HT1080 (cell line): ENCODE results near the gene SWAP70. TPM values are rescaled to one million over a fixed set of nuclear protein-coding genes. Genes with fewer than 3 reads are reported as not detected.

ENCODE experiments used
- DNase-seq: peaks from one replicate; pipeline ENCODE4 v3.0.0-alpha.2; 2015; ENCODE audit warnings: low read depth
- total RNA-seq: library from RNA; depleted of rRNA; stranded (reverse); fragments of >200 nt; shearing (Covaris generic); gene quantifications from 2 replicates; pipeline ENCODE4 v1.2.3, GENCODE V29; 2014

Gene SWAP70
- total RNA-seq, 1 experiment from 2014 or later = 20.4 TPM

- DNase-seq = peak; percentile 79
Observed at GRCh38 chr11:9748361-9748970, 84.6 kb downstream of the SWAP70 start.

DNA sequence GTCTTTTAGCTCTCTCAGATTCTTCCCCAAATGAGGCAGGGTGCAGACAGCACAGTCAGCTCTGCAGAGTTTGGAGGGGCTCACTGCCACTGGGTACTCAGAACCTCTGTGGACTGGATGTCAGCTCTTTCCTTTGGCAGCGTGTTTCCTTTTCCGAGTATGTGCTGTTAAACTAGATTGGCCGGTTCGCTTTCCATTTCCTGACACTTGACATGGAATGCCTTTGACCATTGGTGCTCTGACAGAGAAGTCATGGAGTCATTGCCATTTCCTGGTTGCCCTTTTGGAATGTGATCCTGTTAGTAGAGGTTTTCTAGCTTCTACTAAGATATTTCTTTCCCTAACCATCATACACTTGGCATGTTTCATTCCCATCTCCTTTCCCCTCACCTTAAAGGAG lies 86.7 kb downstream of the SWAP70 start:
- DNase-seq = no peak

DNA sequence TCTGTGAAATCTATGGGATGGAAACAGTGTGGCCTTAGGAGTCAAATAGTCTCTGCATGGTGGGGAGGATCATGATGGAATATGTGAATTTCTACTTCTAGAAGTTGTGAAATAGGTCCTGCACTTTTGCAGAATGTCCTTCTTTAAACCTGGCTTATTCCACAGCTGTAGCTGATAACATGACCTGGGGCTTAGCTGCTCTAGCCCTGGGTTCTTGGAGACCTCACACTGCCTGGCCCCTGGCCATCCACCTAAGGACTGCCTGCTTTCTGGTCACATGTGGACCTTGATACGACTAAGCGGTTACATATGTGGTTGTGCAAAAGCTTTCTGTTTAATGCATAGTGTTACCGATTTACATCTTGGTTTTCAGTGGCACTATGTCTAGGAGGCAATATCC lies 88.2 kb downstream of the SWAP70 start:
- peak; percentile 28 for DNase-seq

DNA sequence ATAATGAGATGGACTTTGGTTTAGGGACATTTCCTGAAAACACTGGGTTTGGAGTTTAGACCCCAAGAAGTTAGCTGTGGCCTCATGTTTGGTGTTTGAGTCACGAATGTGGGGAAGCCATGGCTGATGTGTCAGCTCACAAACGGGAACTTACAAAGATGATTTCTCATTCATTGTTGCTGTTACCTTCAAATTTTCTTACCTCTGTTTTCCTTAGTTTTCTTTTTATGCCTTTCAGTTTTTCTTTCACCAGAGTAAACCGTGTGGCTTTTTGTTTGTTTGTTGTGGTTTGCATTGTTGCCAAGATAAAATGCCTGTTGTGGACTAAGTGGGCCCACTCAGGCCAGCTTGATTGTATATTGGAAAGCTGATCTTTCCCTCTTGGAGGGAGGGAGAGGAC lies 89.1 kb downstream of the SWAP70 start:
- DNase-seq = peak; percentile 84

DNA sequence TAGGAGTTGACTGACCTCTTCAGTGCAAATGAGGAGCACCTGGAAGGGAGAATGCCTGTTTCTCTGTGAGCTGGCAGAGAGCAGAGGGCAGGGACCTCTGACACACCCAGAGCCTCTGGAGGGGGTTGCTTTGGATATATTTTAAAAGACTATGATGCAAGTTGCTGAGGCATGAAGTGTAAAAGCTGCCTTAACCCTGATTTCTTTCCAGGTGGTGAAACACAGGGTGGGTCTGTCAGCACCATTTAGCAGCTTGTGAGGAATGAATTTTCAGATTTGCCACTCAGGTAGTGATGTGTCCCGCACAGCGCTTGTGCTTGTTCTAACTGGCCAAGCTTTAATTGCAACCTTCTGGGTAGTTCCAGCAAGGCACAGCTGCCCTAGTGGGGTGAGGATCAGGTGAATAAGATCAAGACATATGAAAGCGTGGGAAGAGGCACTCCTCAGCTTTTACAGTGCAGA lies 90.2 kb downstream of the SWAP70 start:
- no peak for DNase-seq

DNA sequence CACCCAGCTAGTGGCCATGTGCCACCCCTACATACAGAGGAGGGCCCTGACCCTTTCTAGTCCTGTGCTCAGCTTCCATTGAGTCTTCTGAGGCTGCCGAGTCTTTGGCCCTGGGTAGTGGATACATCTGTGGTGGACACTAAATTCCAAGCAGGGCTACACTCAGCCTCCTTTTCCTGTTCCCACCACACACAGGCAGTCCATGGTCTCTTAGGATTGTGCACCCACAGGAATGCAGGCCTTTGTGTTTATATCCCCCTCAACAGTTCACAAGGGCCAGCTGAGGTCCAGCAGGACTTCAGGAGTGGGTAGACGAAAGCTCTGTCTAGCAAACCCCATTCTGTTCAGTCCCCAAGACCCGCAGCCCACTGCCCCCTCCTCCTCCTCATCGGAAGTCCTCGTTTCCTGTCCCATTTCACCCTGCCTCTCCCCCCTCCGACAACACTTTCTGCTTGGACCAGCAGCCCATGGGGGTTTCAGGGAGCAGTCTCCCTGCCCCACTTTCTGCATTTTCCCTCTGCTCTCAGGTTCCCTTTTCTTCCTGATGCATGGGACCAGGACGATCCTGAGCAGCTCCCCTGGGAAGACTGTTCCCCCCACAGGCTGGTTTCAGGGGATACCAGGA lies 91.8 kb downstream of the SWAP70 start:
- peak; percentile 75 for DNase-seq

DNA sequence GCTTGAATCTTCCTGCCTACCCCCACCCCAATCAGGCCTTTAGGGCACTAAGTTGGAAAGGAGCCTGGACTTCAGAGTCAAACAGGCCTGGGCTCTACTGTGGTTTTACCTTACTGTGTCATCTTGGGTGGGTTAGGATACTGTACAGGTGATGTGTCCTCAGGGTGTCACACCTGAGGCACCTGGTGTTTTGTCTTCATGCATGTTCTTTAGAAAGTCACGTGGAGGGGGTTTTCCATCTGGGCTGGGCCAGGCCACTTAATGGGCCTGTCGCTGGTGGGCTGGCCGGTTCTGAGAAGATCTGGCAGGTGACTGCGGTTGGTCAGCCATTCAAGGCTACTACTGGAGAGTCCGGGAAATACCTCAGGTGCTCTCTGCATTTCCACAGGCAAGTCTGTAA lies 92.6 kb downstream of the SWAP70 start:
- no peak for DNase-seq

GRCh38 chr11:9756878-9757277 lies 93.0 kb downstream of the SWAP70 start:
- DNase-seq = no peak

DNA sequence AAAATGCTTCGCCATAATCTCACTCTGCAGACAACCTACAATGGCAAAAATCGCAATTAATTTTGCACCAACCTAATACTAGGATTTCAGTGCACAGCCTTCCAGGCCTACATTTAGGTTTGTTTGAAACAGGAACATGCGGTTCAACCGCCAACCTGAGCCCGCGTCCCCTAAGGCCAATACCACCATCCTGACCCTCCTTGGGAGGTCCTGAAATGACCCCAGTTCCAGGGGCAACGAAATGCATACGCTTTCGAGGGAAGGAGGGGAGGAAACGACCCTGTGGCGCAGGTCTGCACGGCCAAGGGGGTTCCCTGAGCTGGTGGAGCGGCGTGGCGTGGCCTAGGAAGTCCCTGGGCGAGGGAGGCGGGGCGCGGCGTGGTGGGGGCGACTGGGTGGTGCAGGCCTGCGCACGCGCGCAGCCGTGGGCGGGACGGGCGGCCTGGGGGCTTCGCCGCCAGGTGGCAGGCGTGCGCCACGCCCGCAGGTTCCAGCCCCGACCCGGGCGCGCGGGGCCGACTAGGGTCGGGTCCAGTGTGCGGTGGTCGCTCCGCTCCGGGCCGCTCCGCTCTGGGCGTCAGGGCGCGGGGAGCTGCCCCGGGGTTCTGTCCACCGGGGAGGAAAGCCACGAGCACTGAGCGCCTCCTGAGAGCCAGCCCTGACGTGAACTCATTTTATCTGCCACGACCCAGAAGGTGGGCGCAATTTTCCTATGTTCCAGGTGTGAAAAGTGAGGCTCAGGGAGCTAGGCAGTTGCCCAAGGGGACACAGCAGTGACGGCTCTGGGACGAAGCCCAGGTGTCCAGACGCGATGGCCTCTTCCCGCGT lies 94.1 kb downstream of the SWAP70 start:
- DNase-seq = peak; percentile 75

DNA sequence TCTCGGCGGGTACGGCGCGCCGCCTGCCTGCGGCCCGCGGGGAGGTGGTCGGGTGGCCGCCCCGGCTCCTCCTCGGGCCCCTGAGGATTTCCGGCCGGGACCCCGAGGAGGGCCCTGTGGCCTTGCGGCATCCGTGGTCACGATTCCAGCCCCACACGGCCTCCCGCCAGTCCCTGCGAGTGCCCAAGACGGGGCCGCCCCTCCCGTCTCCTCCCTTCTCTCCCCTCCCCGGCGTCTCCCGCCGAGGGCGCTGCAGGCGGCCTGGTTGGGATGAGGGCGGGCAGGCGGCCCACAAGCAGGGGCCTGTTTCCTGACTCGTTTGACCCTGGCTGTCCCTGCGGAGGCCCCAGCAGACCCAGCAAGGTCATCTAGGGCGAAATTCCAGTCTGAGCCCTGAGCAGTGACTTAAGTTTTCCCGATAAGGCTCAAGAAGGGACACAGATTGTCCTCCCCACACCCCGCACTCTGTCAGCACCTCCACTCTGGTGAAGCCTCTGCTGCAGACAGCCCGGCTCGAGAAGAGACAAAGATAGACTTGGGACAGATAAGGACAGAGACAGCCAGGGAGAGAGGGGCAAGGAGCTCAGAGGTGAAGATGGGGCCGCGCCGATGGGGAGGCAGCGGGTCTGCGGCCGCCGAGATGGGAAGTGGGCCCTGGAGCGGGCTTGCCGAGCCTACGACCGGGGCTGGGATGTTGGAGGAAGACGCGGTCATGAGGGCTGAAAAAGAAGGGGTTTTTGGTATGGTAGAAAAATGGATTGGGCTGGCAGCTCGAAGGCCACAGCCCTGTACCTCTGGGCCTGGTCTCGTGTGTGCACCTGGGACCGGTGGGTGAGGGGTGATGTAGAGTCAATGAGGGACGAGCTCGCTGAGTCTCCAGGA lies 95.0 kb downstream of the SWAP70 start:
- DNase-seq = peak; percentile 84

DNA sequence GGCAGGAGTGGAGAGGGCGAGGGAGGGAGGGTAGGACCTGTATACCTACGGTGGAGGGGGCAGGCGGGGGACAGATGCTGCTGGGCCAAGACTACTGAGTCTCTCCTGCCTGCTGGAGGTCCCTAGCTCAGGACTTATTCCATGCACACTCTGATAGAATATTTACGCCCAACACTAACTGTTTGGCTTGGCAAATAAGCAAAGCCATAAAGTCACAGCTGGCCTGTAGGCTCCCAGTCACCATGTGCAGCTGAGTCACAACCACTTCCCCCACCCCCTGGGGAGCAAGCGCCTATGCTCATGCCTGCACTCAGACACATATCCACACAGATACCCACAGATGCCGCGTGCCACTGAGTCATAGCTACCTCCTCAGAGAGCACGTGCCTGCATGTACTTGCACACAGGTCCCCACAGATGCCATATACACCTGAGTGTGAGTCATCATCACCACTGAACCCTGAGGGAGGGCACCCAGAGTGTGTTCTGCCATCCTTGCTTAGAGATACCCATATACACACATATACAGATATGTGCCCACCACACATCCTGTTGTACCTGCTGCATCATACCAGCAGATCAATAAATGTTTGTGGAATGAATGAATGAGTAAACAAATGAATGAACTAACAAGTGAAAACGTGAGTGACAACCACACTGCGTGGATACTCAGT lies 95.8 kb downstream of the SWAP70 start:
- peak; percentile 100 for DNase-seq

DNA sequence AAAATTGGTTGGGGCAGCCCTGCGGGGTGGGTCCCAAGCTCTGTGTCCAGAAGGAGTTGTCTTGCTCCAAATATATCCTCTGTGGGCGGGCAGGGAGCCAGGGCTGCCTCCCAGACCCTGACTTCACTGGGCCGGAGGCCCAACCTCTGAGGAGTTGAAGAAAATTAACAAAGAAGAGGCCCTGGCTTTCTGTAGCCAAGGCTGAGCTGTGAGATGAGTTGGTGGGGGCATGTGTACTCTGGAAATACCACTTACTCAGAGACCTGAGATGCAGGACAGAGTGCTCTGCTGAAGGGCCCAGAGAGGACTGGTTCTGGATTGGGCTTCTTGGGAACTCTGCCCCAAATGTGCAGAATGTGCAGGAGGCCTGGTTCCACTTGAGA lies 96.3 kb downstream of the SWAP70 start:
- peak; percentile 91 for DNase-seq

GRCh38 chr11:9761441-9761945 lies 97.6 kb downstream of the SWAP70 start:
- DNase-seq = no peak

- DNase-seq = no peak
Observed at GRCh38 chr11:9762531-9762930, 98.7 kb downstream of the SWAP70 start.

DNA sequence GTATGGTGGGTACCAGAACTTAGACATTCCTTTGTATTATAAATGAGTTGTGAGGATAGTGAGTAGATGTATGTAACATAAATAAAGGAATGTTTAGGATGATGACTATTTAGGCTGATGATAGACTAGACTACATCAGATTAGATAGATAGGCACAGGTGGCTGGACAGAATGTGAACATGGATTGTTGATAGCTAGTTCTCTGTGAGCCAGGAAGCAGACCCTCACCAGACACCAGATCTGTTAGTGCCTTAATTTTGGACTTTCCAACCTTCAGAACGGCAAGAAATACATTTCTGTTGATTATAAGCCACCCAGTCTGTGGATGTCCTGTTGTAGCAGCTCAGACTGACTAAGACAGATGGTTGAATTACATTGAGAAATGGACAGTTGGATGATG lies 99.4 kb downstream of the SWAP70 start:
- no peak for DNase-seq

- DNase-seq = peak; percentile 86
Observed at GRCh38 chr11:9765320-9766101, 101.6 kb downstream of the SWAP70 start.

DNA sequence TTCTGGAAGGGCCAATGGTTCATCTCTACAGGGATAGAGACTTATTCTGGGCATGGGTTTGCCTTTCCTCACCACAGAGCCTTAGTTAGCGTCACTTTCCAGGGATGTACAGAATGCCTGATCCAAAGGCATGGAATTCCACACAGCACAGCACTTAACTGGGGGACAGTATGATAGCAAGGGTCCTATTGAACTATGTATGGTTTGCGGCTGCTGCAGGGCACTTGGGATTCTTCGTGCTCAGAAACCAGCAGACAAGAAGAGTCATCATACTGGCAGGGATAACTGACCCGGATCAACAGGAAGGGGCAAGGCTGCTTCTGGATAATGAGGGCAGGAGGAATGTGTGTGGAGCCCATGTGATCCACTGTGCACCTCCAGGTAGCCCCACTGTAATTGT lies 105.7 kb downstream of the SWAP70 start:
- DNase-seq = no peak

DNA sequence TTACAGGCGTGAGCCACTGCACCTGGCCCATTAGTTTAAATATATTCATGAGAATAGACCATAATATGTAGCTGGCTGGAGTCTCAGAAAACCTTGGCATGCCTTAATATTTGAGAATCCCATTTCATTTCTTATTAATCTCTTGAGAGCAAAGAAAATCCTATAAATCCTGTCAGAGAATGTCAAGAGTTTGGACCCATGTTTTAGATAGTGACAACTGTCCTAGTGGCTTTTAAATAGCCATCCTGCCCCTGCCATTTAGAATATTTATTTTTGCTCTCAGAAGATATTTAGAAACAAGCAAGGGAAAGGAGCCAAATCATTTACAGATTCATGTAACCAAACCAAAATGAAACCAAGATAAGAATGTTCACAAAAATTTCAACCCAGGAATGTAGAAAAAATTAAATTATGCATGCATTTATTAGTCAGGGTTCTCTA lies 107.2 kb downstream of the SWAP70 start:
- DNase-seq = no peak

GRCh38 chr11:9772218-9772617 lies 108.3 kb downstream of the SWAP70 start:
- DNase-seq = no peak

GRCh38 chr11:9773524-9773923 lies 109.6 kb downstream of the SWAP70 start:
- no peak for DNase-seq
